ENCODE measurements around the gene TMEM178B.
"Not testable (repeated sequence)": the region's sequence is repeated elsewhere in the genome, so short reads cannot be mapped to it uniquely, and the experiment has no call there.

The TMEM178B gene

DNA sequence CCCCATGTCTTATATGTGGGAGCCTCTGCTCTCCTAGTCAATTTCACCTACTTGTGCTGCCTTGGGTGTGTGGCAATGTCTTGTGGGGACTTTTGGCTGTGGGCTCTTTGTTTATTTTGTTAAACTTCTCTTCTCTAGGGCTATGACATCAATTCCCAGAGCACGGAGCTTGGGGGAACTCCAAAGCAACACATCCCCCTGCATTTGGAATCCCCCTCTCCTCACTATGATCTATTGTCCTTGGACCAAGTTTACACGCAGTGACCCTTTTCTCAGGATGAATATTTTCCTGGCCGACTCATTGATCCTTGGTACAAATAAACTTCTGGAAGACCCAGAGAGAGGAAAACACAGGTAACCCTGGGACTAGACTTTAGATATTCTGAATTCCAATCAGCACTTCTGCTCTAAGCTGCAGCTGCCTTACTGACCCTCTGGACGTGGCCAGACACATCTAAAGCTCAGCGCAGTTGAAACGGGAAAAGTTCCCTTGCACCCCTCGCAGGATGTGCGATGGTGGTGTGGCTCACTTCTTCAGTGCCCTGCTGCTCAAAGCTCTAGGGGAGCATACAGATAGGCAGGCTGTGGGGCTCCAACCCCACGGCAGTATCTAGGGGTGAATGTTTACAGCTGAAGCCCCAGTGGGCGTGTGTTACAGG is 110.8 kb downstream of the TMEM178B start:
- no peak overlapping the region for H3K4me3 ChIP-seq (replicated peaks; ENCODE audit: low read depth, low read length)
- TF ChIP-seq, protein P1, sequence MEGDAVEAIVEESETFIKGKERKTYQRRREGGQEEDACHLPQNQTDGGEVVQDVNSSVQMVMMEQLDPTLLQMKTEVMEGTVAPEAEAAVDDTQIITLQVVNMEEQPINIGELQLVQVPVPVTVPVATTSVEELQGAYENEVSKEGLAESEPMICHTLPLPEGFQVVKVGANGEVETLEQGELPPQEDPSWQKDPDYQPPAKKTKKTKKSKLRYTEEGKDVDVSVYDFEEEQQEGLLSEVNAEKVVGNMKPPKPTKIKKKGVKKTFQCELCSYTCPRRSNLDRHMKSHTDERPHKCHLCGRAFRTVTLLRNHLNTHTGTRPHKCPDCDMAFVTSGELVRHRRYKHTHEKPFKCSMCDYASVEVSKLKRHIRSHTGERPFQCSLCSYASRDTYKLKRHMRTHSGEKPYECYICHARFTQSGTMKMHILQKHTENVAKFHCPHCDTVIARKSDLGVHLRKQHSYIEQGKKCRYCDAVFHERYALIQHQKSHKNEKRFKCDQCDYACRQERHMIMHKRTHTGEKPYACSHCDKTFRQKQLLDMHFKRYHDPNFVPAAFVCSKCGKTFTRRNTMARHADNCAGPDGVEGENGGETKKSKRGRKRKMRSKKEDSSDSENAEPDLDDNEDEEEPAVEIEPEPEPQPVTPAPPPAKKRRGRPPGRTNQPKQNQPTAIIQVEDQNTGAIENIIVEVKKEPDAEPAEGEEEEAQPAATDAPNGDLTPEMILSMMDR (IDR thresholded peaks at IDR 0.05; ENCODE audit: low read length, missing control alignments): no peak
- DNase-seq (ENCODE audit: low read depth): no peak

DNA sequence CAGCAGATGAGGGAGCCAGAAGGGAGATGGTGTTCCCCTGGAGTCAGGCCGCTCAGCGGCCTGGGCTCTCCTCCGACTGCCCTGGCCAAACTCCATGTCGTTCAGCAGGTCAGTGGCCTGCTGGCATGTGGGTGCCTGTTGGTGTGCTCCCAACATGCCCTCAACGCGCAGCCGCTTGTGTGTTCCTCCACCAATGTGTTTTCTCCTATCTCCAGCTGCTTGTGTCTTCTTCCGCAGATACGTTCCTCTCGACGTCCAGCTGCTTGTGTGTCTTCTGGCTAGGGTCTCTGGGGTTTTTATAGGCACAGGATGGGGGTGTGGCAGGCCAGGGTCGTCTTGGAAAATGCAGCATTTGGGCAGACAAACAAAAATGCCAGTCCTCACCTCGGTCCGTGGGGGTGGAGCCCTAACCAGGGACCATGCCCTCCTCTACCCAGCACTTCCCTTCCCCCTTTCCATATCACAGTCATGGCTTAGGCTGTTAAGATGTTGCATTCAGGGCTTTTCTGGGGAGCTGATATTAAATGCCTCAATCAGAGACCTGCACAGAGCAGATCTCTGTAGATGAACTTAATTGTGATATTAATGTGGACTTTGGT is 111.6 kb downstream of the TMEM178B start:
- no peak for DNase-seq (ENCODE audit: low read depth)
- H3K4me3 ChIP-seq (replicated peaks; ENCODE audit: low read depth, low read length): no peak overlapping the region
- TF ChIP-seq, protein P1 (IDR thresholded peaks at IDR 0.05; ENCODE audit: low read length, missing control alignments): no peak

DNA sequence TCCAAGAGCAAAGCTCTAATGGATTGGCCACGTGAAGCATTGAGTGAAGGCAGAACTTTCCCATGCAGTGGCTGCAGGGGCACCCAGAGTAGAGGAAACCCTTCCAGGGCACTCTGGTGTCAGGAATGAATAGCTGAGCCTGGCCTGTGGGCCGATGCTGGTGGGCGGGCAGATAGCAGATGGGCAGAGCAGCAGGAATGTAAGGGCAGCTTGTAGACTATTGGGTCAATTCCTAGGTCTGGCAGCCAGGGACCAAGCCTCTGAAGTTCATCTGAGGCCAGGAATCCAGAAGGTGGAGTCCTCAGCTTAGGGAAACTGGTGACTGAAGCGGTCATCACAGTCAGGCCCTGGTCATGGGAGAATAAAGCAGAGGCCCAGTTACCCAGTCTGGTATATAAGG is 115.4 kb downstream of the TMEM178B start:
- TF ChIP-seq, protein P1 (IDR thresholded peaks at IDR 0.05; ENCODE audit: low read length, missing control alignments): no peak
- H3K4me3 ChIP-seq (replicated peaks; ENCODE audit: low read depth, low read length): no peak overlapping the region
- DNase-seq (ENCODE audit: low read depth): no peak

DNA sequence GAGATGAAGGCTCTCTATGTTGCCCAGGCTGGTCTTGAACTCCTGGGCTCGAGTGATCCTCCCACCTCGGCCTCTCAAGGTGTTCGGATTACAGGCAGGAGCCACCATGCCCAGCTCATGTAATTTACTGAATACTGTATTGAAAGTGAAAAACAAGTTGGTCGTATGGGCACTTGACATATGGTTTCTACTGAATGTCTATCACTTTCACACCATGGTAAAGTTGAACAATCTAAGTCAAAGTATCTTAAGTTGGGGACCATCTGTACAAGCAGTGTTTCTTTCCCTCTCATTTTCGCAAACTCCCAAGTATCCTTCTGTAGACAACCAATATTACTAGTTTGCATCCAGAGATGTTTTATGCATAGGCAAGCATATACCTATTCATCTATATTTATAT is 116.6 kb downstream of the TMEM178B start:
- H3K4me3 ChIP-seq (replicated peaks; ENCODE audit: low read depth, low read length): no peak overlapping the region
- TF ChIP-seq, protein P1 (IDR thresholded peaks at IDR 0.05; ENCODE audit: low read length, missing control alignments): no peak
- no peak for DNase-seq (ENCODE audit: low read depth)

DNA sequence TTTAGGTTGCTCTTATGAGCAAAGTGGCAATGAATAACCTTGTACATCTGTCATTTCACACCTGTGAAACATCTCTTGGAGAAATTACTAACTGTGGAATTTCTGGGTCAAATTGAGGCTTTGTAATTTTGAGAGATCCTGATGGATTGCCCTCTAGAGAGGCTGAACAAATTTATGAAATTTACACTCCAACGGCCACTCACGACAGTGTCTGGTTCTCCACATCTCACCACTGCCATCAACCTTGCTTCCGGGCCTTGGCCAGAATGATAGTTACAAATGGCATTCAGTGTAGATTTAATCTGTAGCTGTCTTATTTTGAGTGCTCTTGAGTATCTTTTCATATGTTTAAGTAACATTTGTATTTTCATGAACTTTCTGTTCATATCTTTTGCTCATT is 117.4 kb downstream of the TMEM178B start:
- TF ChIP-seq, protein P1 (IDR thresholded peaks at IDR 0.05; ENCODE audit: low read length, missing control alignments): no peak
- no peak overlapping the region for H3K4me3 ChIP-seq (replicated peaks; ENCODE audit: low read depth, low read length)
- DNase-seq (ENCODE audit: low read depth): no peak

DNA sequence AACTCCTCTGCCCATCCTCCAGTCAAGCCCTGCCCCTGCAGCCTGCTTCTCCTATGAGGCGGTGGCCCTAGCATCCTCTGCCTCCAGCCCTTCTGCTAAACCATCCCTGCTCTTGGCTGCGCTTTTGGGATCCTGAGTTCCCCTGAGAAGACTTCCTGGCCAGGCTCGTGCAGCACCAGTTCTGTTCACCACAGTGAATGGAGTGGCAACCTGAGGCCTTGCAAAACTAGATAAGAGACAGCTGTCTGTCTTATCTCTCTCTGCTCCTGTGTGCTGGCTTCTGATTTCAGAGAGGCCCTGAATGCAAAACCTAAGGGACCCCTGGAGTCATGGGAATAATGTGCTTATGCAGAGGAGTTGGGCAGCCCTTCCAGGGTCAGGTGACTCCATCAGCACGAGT is 119.2 kb downstream of the TMEM178B start:
- no peak for DNase-seq (ENCODE audit: low read depth)
- TF ChIP-seq, protein P1 (IDR thresholded peaks at IDR 0.05; ENCODE audit: low read length, missing control alignments): no peak

DNA sequence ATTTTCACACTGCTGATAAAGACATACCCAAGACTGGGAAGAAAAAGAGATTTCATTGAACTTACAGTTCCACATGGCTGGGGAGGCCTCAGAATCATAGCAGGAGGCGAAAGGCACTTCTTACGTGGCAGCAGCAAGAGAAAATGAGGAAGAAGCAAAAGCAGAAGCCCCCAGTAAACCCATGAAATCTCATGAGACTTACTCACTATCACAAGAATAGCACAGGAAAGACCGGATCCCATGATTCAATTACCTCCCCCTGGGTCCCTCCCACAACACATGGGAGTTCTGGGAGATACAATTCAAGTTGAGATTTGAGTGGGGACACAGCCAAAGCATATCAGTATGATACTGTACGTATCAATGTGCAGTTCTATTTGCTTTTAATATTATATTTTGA is 121.9 kb downstream of the TMEM178B start:
- H3K4me3 ChIP-seq (replicated peaks; ENCODE audit: low read depth, low read length); DNase-seq (ENCODE audit: low read depth): not testable (repeated sequence)

More for the DNA sequence above, 119.2 kb downstream of the TMEM178B start:
- H3K4me3 ChIP-seq (replicated peaks; ENCODE audit: low read depth, low read length): no peak overlapping the region
